Measurements from ENCODE around the gene VAV3. TPM values are rescaled to one million over a fixed set of nuclear protein-coding genes. Genes with fewer than 3 reads are reported as not detected.
A peak's percentile ranks its signal among the peaks of the same experiment; 100 is the strongest.

The VAV3 gene
- total and polyA plus RNA-seq, 2 donors (not counting 1 experiment from before 2014, with no cell fraction given), result not detected

DNA sequence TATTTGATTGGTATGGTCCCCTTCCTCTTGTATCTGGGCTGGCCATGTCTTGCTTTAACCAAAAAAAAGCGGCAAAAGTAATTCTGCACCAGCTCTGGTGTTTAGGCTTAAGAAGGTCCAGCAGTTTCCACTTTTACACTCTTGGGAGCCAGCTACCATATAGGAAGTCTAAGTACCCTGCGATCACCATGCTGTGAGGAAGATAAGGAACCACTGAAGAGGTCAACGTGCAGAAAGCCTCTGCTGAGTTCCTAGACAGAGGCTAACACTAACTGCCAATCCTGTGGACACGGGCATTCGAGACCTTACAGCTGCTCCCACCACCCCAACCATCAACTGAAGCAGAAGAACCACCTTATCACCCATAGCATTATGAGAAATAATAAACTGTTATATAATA, 331.4 kb downstream of the VAV3 start:
- Histone ChIP-seq H3K79me2 (ENCODE audit: control insufficient read depth, insufficient read depth, low read length) (no peaks in the 10 kb centered on the region), H3K27me3 (ENCODE audit: control insufficient read depth, insufficient read depth, low read length) (no peaks in the 10 kb centered on the region), H3K4me3 (replicated peaks in 1 of 4; ENCODE audit: control extremely low read depth in 1 of 4, insufficient read depth in 1 of 4, low read depth in 3 of 4, low read length in 4 of 4) (no peak overlapping the region), H3K4me1 (ENCODE audit: control insufficient read depth, extremely low read depth, insufficient read depth, low read length) (no peaks in the 10 kb centered on the region), H3K27ac (ENCODE audit: insufficient read depth, low read length) (no peak overlapping the region), H3K9ac (ENCODE audit: insufficient read depth, low read length) (no peak overlapping the region), H4K20me1 (ENCODE audit: control insufficient read depth, extremely low read depth, insufficient read depth, low read length) (no peaks in the 10 kb centered on the region), H3K4me2 (ENCODE audit: extremely low read depth, insufficient read depth, low read length) (no peak overlapping the region), H2AFZ (ENCODE audit: low read length) (no peak overlapping the region), H3K36me3 (ENCODE audit: control insufficient read depth, insufficient read depth, low read length) (no peaks in the 10 kb centered on the region), H3K9me3 (ENCODE audit: control insufficient read depth, insufficient read depth, low read depth, low read length) (no peaks in the 10 kb centered on the region)
- DNase-seq (ENCODE audit: low read depth in 2 of 2), result no peak
- TF ChIP-seq, protein P1, sequence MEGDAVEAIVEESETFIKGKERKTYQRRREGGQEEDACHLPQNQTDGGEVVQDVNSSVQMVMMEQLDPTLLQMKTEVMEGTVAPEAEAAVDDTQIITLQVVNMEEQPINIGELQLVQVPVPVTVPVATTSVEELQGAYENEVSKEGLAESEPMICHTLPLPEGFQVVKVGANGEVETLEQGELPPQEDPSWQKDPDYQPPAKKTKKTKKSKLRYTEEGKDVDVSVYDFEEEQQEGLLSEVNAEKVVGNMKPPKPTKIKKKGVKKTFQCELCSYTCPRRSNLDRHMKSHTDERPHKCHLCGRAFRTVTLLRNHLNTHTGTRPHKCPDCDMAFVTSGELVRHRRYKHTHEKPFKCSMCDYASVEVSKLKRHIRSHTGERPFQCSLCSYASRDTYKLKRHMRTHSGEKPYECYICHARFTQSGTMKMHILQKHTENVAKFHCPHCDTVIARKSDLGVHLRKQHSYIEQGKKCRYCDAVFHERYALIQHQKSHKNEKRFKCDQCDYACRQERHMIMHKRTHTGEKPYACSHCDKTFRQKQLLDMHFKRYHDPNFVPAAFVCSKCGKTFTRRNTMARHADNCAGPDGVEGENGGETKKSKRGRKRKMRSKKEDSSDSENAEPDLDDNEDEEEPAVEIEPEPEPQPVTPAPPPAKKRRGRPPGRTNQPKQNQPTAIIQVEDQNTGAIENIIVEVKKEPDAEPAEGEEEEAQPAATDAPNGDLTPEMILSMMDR (conservative IDR thresholded peaks at IDR 0.05 in 1 of 2, IDR thresholded peaks at IDR 0.05 in 1 of 2; ENCODE audit: low read depth in 1 of 2, low read length in 2 of 2), result no peak
- TF ChIP-seq EZH2 (IDR thresholded peaks at IDR 0.05; ENCODE audit: low read length, missing control alignments), result no peak

DNA sequence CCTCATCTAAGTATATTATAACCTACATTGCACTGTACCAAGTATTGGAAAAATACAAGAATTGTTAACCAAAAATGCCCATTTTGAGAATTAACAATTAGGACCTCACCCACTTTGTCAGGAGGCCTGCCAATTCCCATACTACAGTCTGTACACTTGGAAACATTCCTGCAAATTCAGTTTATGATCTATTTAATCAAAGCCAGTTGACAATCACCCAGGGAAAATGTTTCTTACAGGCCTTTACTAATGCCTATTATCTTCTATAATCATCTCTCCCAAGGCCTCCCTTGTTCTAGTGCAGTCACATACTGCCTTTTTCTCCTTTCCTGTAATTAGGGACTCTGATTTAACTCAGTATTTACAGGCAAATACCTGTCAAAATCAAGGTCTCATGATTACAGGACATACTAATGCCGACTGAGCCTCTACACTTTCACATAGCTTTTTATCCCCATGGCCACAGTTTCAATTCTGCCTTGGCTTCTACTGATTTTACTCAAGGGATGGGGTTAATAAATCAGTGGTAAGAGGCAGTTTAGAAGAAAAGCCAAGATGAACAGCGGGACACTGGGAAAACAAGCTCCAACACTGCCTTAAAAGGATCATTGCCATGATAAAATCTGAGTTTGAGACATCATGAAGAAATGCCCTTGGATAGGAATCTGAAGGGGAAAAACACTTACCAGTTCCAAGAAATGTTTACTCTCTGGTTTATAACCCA, 338.7 kb downstream of the VAV3 start:
- TF ChIP-seq, protein P1 (conservative IDR thresholded peaks at IDR 0.05 in 1 of 2, IDR thresholded peaks at IDR 0.05 in 1 of 2; ENCODE audit: low read depth in 1 of 2, low read length in 2 of 2), result no peak
- no peak for TF ChIP-seq EZH2 (IDR thresholded peaks at IDR 0.05; ENCODE audit: low read length, missing control alignments)
- H3K79me2 ChIP-seq (ENCODE audit: control insufficient read depth, insufficient read depth, low read length), result no peaks in the 10 kb centered on the region
- H3K4me2 ChIP-seq (ENCODE audit: extremely low read depth, insufficient read depth, low read length), result no peak overlapping the region
- no peak overlapping the region for H3K9ac ChIP-seq (ENCODE audit: insufficient read depth, low read length)
- no peak overlapping the region for H3K4me3 ChIP-seq (replicated peaks in 1 of 4; ENCODE audit: control extremely low read depth in 1 of 4, insufficient read depth in 1 of 4, low read depth in 3 of 4, low read length in 4 of 4)
- peak in 1 of 2 donors; percentile 20 for DNase-seq (ENCODE audit: low read depth in 2 of 2)
- no peak overlapping the region for H3K27ac ChIP-seq (ENCODE audit: insufficient read depth, low read length)
- no peaks in the 10 kb centered on the region for H3K27me3 ChIP-seq (ENCODE audit: control insufficient read depth, insufficient read depth, low read length)
- no peaks in the 10 kb centered on the region for H4K20me1 ChIP-seq (ENCODE audit: control insufficient read depth, extremely low read depth, insufficient read depth, low read length)
- no peaks in the 10 kb centered on the region for H3K4me1 ChIP-seq (ENCODE audit: control insufficient read depth, extremely low read depth, insufficient read depth, low read length)
- no peaks in the 10 kb centered on the region for H3K36me3 ChIP-seq (ENCODE audit: control insufficient read depth, insufficient read depth, low read length)
- H3K9me3 ChIP-seq (ENCODE audit: control insufficient read depth, insufficient read depth, low read depth, low read length), result no peaks in the 10 kb centered on the region
- peak overlapping the region; percentile 12 for H2AFZ ChIP-seq (ENCODE audit: low read length)

DNA sequence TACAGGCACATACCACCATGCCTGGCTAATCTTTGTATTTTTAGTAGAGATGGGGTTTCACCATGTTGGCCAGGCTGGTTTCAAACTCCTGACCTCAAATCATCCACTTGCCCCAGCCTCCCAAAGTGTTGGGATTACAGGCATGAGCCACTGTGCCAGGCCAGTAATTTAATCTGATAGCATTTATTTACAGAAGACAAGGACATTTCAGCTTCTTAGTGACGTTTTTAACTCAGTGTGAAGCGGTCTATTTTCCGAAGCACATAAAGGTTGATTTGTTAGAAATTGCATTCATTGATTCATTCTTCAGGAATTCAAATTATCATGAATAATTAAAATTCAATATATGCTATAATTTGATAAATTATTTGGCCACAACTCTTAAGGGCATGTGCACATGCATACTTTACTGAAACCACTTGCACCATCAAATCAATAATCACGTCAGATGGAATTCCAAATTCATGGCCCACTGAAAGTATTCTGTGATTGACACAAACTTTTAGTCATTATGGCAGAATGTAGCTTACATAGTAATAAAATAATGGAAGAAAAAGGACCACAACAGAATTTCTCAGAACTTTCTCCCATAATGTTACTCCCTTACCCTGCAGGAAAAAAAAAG, 339.5 kb downstream of the VAV3 start:
- no peaks in the 10 kb centered on the region for H3K9me3 ChIP-seq (ENCODE audit: control insufficient read depth, insufficient read depth, low read depth, low read length)
- H3K4me2 ChIP-seq (ENCODE audit: extremely low read depth, insufficient read depth, low read length), result no peak overlapping the region
- no peaks in the 10 kb centered on the region for H4K20me1 ChIP-seq (ENCODE audit: control insufficient read depth, extremely low read depth, insufficient read depth, low read length)
- H3K36me3 ChIP-seq (ENCODE audit: control insufficient read depth, insufficient read depth, low read length), result no peaks in the 10 kb centered on the region
- no peaks in the 10 kb centered on the region for H3K4me1 ChIP-seq (ENCODE audit: control insufficient read depth, extremely low read depth, insufficient read depth, low read length)
- H3K4me3 ChIP-seq (replicated peaks in 1 of 4; ENCODE audit: control extremely low read depth in 1 of 4, insufficient read depth in 1 of 4, low read depth in 3 of 4, low read length in 4 of 4), result no peak overlapping the region
- H3K79me2 ChIP-seq (ENCODE audit: control insufficient read depth, insufficient read depth, low read length), result no peaks in the 10 kb centered on the region
- DNase-seq (ENCODE audit: low read depth in 2 of 2), result no peak
- no peaks in the 10 kb centered on the region for H3K27me3 ChIP-seq (ENCODE audit: control insufficient read depth, insufficient read depth, low read length)
- TF ChIP-seq, protein P1 (conservative IDR thresholded peaks at IDR 0.05 in 1 of 2, IDR thresholded peaks at IDR 0.05 in 1 of 2; ENCODE audit: low read depth in 1 of 2, low read length in 2 of 2), result no peak
- no peak for TF ChIP-seq EZH2 (IDR thresholded peaks at IDR 0.05; ENCODE audit: low read length, missing control alignments)
- no peak overlapping the region for H3K27ac ChIP-seq (ENCODE audit: insufficient read depth, low read length)
- H3K9ac ChIP-seq (ENCODE audit: insufficient read depth, low read length), result no peak overlapping the region
- no peak overlapping the region for H2AFZ ChIP-seq (ENCODE audit: low read length)

Data from fibroblast of lung (primary cell).